D721Med (cell line): Measurements from ENCODE around the gene SPIB.

Experiments used
- DNase-seq: peaks from one replicate; pipeline ENCODE4 v3.0.0; 2011; ENCODE audit warnings: low spot score; ENCODE audit not compliant: insufficient read length
- FAIRE-seq: peaks from 2 replicates; lab custom pipeline; 2011; peaks lifted over from hg19 to GRCh38; lab: Jason Lieb, UNC
- CTCF ChIP-seq: IDR thresholded peaks from 2 replicates; pipeline ENCODE4 v1.5.1; 2012; ENCODE audit warnings: mild to moderate bottlenecking, control low read depth; ENCODE audit not compliant: insufficient read depth; ENCODE audit errors: missing control alignments

SPIB gene

GRCh38 chr19:50420127-50420526 lies 1.4 kb downstream of the SPIB start:
- DNase-seq, result no peak
- no peak for FAIRE-seq
- TF ChIP-seq CTCF, result no peak

GRCh38 chr19:50420808-50421207 lies 2.1 kb downstream of the SPIB start:
- FAIRE-seq, result no peak
- TF ChIP-seq CTCF, result no peak
- DNase-seq, result no peak

- DNase-seq (no peak), FAIRE-seq (no peak)
- no peak for TF ChIP-seq CTCF
Observed at GRCh38 chr19:50422397-50423278, 3.9 kb downstream of the SPIB start.

- no peak for FAIRE-seq
- DNase-seq, result no peak
- TF ChIP-seq CTCF, result no peak
Observed at GRCh38 chr19:50423279-50424113, 4.8 kb downstream of the SPIB start.

GRCh38 chr19:50425581-50425980 lies 6.8 kb downstream of the SPIB start:
- no peak for FAIRE-seq
- DNase-seq, result no peak
- no peak for TF ChIP-seq CTCF

GRCh38 chr19:50427318-50427925 lies 8.7 kb downstream of the SPIB start:
- TF ChIP-seq CTCF, result no peak
- FAIRE-seq (no peak), DNase-seq (no peak)
